Fibroblast of the aortic adventitia (primary cell): ENCODE results near the gene ORAI1. TPM values are rescaled to one million over a fixed set of nuclear protein-coding genes. Genes with fewer than 3 reads are reported as not detected.

Experiments used
- DNase-seq: peaks from one replicate; pipeline ENCODE4 v3.0.0-alpha.2; 2010; ENCODE audit warnings: low read depth
- H3K4me3 ChIP-seq: 2 replicates; pipeline ENCODE4 v1.5.1; 2011; ENCODE audit warnings: low read depth, mild to moderate bottlenecking, control low read depth, low read length, moderate library complexity
- CTCF ChIP-seq: IDR thresholded peaks from 2 replicates; pipeline ENCODE4 v1.5.1; 2011; ENCODE audit warnings: mild to moderate bottlenecking, low read length, control low read depth, inconsistent platforms; ENCODE audit not compliant: insufficient read depth
- total RNA-seq: library from RNA; depleted of rRNA; stranded (reverse); fragments of >200 nt; gene quantifications from 2 replicates; pipeline ENCODE4 v1.2.3, GENCODE V29; 2012; ENCODE audit warnings: low replicate concordance

The ORAI1 gene
- total RNA-seq, 1 donor = 13.4 TPM

- DNase-seq = no peak
- no peak for TF ChIP-seq CTCF
- H3K4me3 ChIP-seq = no peak overlapping the region
Observed at GRCh38 chr12:121637231-121637914, 11.0 kb downstream of the ORAI1 start.

GRCh38 chr12:121638298-121639202, 12.2 kb downstream of the ORAI1 start:
- TF ChIP-seq CTCF = no peak
- DNase-seq = no peak
- H3K4me3 ChIP-seq = no peak overlapping the region

- DNase-seq = no peak
- no peak overlapping the region for H3K4me3 ChIP-seq
- no peak for TF ChIP-seq CTCF
Observed at GRCh38 chr12:121641343-121641630, 15.0 kb downstream of the ORAI1 start.

- H3K4me3 ChIP-seq = no peak overlapping the region
- TF ChIP-seq CTCF = no peak
- DNase-seq = no peak
Observed at GRCh38 chr12:121648458-121649028, 22.2 kb downstream of the ORAI1 start.

GRCh38 chr12:121649322-121649721, 23.0 kb downstream of the ORAI1 start:
- TF ChIP-seq CTCF = no peak
- DNase-seq = no peak
- no peak overlapping the region for H3K4me3 ChIP-seq

GRCh38 chr12:121649819-121650353, 23.6 kb downstream of the ORAI1 start:
- TF ChIP-seq CTCF = no peak
- no peak overlapping the region for H3K4me3 ChIP-seq
- no peak for DNase-seq
